Coronary artery (tissue), 2 donors: ENCODE results near the gene VIM.

Source experiments
- DNase-seq: peaks from one replicate; pipeline ENCODE4 v3.0.0-alpha.2; 2017; ENCODE audit warnings: low spot score
- H3K27ac ChIP-seq, 2 donors: fragments of 200-600 bp; sonication (generic); one replicate each; pipeline ENCODE4 v1.5.1; 2016 to 2019
- H3K4me3 ChIP-seq: fragments of 200-600 bp; sonication (generic); 2 replicates; pipeline ENCODE4 v1.5.1; 2016; ENCODE audit warnings: mild to moderate bottlenecking, moderate library complexity
- CTCF ChIP-seq: fragments of 200-600 bp; sonication (generic); IDR thresholded peaks from one replicate; pipeline ENCODE4 v1.5.1; 2019; ENCODE audit warnings: antibody characterized with exemption

The VIM gene

GRCh38 chr10:17229967-17230682 lies 2.1 kb downstream of the VIM start:
- peak overlapping the region; percentile 99 to 100 for H3K27ac ChIP-seq
- DNase-seq, result peak; percentile 87
- no peak for TF ChIP-seq CTCF
- H3K4me3 ChIP-seq, result peak overlapping the region; percentile 100

GRCh38 chr10:17231788-17232187 lies 3.7 kb downstream of the VIM start:
- no peak for DNase-seq
- TF ChIP-seq CTCF, result no peak
- peak overlapping the region; percentile 99 to 100 for H3K27ac ChIP-seq
- peak overlapping the region; percentile 100 for H3K4me3 ChIP-seq

- no peak for DNase-seq
- Histone ChIP-seq H3K27ac (peak overlapping the region; percentile 99 to 100), H3K4me3 (peak overlapping the region; percentile 100)
- TF ChIP-seq CTCF, result no peak
Observed at GRCh38 chr10:17232276-17232960, 4.4 kb downstream of the VIM start.

GRCh38 chr10:17233286-17233991 lies 5.4 kb downstream of the VIM start:
- no peak for TF ChIP-seq CTCF
- Histone ChIP-seq H3K4me3 (peak overlapping the region; percentile 100), H3K27ac (peak overlapping the region; percentile 99 to 100)
- DNase-seq, result peak; percentile 83

GRCh38 chr10:17234431-17234945 lies 6.4 kb downstream of the VIM start:
- Histone ChIP-seq H3K4me3 (peak overlapping the region; percentile 100), H3K27ac (peak overlapping the region; percentile 75 to 100)
- no peak for DNase-seq
- TF ChIP-seq CTCF, result no peak

GRCh38 chr10:17235136-17235535 lies 7.1 kb downstream of the VIM start:
- Histone ChIP-seq H3K27ac (peak overlapping the region; percentile 75 to 100), H3K4me3 (peak overlapping the region; percentile 100)
- TF ChIP-seq CTCF, result no peak
- DNase-seq, result no peak
